ENCODE measurements around the gene RAB36.

The RAB36 gene

GRCh38 chr22:23144932-23145877 lies at the start of gene RAB36:
Gene RAB36 (plus strand): TSS chr22:23145477. CDS start chr22:23146617, 1,140 bp downstream.
- Histone ChIP-seq H3K36me3 (replicated peaks) (peaks cover 3% of the 10 kb centered on the region), H3K27ac (peak within 1 kb of the TSS; percentile 53), H3K27me3 (replicated peaks) (peaks cover 3% of the 10 kb centered on the region), H3K4me3 (ENCODE audit: low read depth, low read length) (peak within 1 kb of the TSS; percentile 64)
- no peak for TF ChIP-seq CTCF (IDR thresholded peaks at IDR 0.05; ENCODE audit: low read depth, low read length, missing control alignments)
- peak; percentile 100 for DNase-seq
- in situ Hi-C loops (cut with HindIII; ENCODE audit: low pct_ligation_motif_present, low sequenced_read_pairs): no loop called here

GRCh38 chr22:23095733-23096342 lies 49.4 kb upstream of the RAB36 start:
- Histone ChIP-seq H3K27me3 (replicated peaks) (peaks cover 34% of the 10 kb centered on the region), H3K36me3 (replicated peaks) (no peaks in the 10 kb centered on the region), H3K4me3 (ENCODE audit: low read depth, low read length) (no peak overlapping the region), H3K27ac (no peak overlapping the region)
- TF ChIP-seq CTCF (IDR thresholded peaks at IDR 0.05; ENCODE audit: low read depth, low read length, missing control alignments): no peak
- in situ Hi-C loops (cut with HindIII; ENCODE audit: low pct_ligation_motif_present, low sequenced_read_pairs): no loop called here
- DNase-seq: no peak

- in situ Hi-C loops (cut with HindIII; ENCODE audit: low pct_ligation_motif_present, low sequenced_read_pairs): no loop called here
- H3K27me3 ChIP-seq (replicated peaks): peaks cover 30% of the 10 kb centered on the region
- no peak overlapping the region for H3K4me3 ChIP-seq (ENCODE audit: low read depth, low read length)
- no peak for DNase-seq
- no peak for TF ChIP-seq CTCF (IDR thresholded peaks at IDR 0.05; ENCODE audit: low read depth, low read length, missing control alignments)
- peak overlapping the region; percentile 21 for H3K27ac ChIP-seq
- H3K36me3 ChIP-seq (replicated peaks): no peaks in the 10 kb centered on the region
Measured at GRCh38 chr22:23097412-23098229, 47.7 kb upstream of the RAB36 start.

- in situ Hi-C loops (cut with HindIII; ENCODE audit: low pct_ligation_motif_present, low sequenced_read_pairs): no loop called here
- Histone ChIP-seq H3K27ac (peak overlapping the region; percentile 21), H3K36me3 (replicated peaks) (no peaks in the 10 kb centered on the region), H3K27me3 (replicated peaks) (peaks cover 27% of the 10 kb centered on the region), H3K4me3 (ENCODE audit: low read depth, low read length) (no peak overlapping the region)
- no peak for TF ChIP-seq CTCF (IDR thresholded peaks at IDR 0.05; ENCODE audit: low read depth, low read length, missing control alignments)
- DNase-seq: no peak
Measured at GRCh38 chr22:23098230-23098705, 47.0 kb upstream of the RAB36 start.

GRCh38 chr22:23098718-23099530 lies 46.4 kb upstream of the RAB36 start:
- no peak for DNase-seq
- H3K36me3 ChIP-seq (replicated peaks): no peaks in the 10 kb centered on the region
- no peak overlapping the region for H3K4me3 ChIP-seq (ENCODE audit: low read depth, low read length)
- TF ChIP-seq CTCF (IDR thresholded peaks at IDR 0.05; ENCODE audit: low read depth, low read length, missing control alignments): no peak
- H3K27me3 ChIP-seq (replicated peaks): peaks cover 28% of the 10 kb centered on the region
- in situ Hi-C loops (cut with HindIII; ENCODE audit: low pct_ligation_motif_present, low sequenced_read_pairs): no loop called here
- peak overlapping the region; percentile 15 for H3K27ac ChIP-seq

Measured in brain microvascular endothelial cell (primary cell).